HepG2 (cell line): ENCODE measurements around the gene RPS19BP1. TPM values are rescaled to one million over a fixed set of nuclear protein-coding genes. Genes with fewer than 3 reads are reported as not detected.

Experiments
- CAMTA2 ChIP-seq: sonication (generic); formaldehyde crosslinking; IDR thresholded peaks from 2 replicates; pipeline ENCODE4 v1.4.0; 2020; ENCODE audit warnings: mild to moderate bottlenecking, missing genetic modification reagents, borderline replicate concordance
- CCDC6 ChIP-seq: sonication (generic); formaldehyde crosslinking; IDR thresholded peaks from 2 replicates; pipeline ENCODE4 v1.8.1; 2022; ENCODE audit warnings: mild to moderate bottlenecking, missing genetic modification reagents, moderate library complexity
- CHCHD3 ChIP-seq: sonication (generic); formaldehyde crosslinking; IDR thresholded peaks from 2 replicates; pipeline ENCODE4 v1.8.0; 2022; ENCODE audit warnings: mild to moderate bottlenecking, missing genetic modification reagents, moderate library complexity
- DR1 ChIP-seq: sonication (generic); formaldehyde crosslinking; IDR thresholded peaks from 2 replicates; pipeline ENCODE4 v1.8.0; 2021; ENCODE audit warnings: mild to moderate bottlenecking, missing genetic modification reagents, inconsistent platforms
- ELF1 ChIP-seq: sonication (generic); formaldehyde crosslinking; IDR thresholded peaks from 2 replicates; pipeline ENCODE4 v1.4.0; 2020; ENCODE audit warnings: missing genetic modification reagents
- FOXO1 ChIP-seq: sonication (generic); formaldehyde crosslinking; IDR thresholded peaks from 2 replicates; pipeline ENCODE4 v1.4.0; 2020; ENCODE audit warnings: missing genetic modification reagents
- HOMEZ ChIP-seq: IDR thresholded peaks from 2 replicates; pipeline ENCODE4 v1.6.1; 2016; ENCODE audit warnings: low read depth
- KAT2B ChIP-seq: fragments of 150-350 bp; IDR thresholded peaks from 2 replicates; pipeline ENCODE4 v1.6.1; 2014; ENCODE audit warnings: low read depth, low read length, borderline replicate concordance
- KAT7 ChIP-seq: IDR thresholded peaks from 2 replicates; pipeline ENCODE4 v1.6.1; 2018; ENCODE audit warnings: borderline replicate concordance, missing compliant biosample characterization
- MED13 ChIP-seq: sonication (generic); formaldehyde crosslinking; IDR thresholded peaks from 2 replicates; pipeline ENCODE4 v1.5.0; 2020; ENCODE audit warnings: missing genetic modification reagents
- MYPOP ChIP-seq: sonication (generic); formaldehyde crosslinking; IDR thresholded peaks from 2 replicates; pipeline ENCODE4 v1.8.1; 2023; ENCODE audit warnings: mild to moderate bottlenecking, moderate library complexity, missing genetic modification reagents
- PHF20 ChIP-seq: sonication (generic); formaldehyde crosslinking; IDR thresholded peaks from 2 replicates; pipeline ENCODE4 v1.5.0; 2020; ENCODE audit warnings: mild to moderate bottlenecking, missing genetic modification reagents
- POLR2A ChIP-seq, 2 experiments: IDR thresholded peaks; 2 replicates each; pipeline ENCODE4 v1.6.1; 2011; ENCODE audit warnings: low read depth in 2 of 2, low read length in 2 of 2, mild to moderate bottlenecking in 1 of 2, moderate library complexity in 1 of 2; ENCODE audit not compliant: insufficient read depth in 1 of 2
- POLR2G ChIP-seq: fragments of 200-400 bp; formaldehyde crosslinking; IDR thresholded peaks from 2 replicates; pipeline ENCODE4 v1.6.1; 2018; ENCODE audit warnings: mild to moderate bottlenecking, low read depth, low read length, moderate library complexity
- RFX5 ChIP-seq: IDR thresholded peaks from 2 replicates; pipeline ENCODE4 v1.6.1; 2011; ENCODE audit warnings: low read depth, low read length, improper control_type of control experiment
- ZBTB3 ChIP-seq: sonication (generic); formaldehyde crosslinking; IDR thresholded peaks from 2 replicates; pipeline ENCODE4 v1.4.0; 2020; ENCODE audit warnings: low read depth, mild to moderate bottlenecking, moderate library complexity, missing genetic modification reagents, borderline replicate concordance
- ZBTB4 ChIP-seq: sonication (generic); formaldehyde crosslinking; IDR thresholded peaks from 2 replicates; pipeline ENCODE4 v1.4.0; 2020; ENCODE audit warnings: missing genetic modification reagents, mild to moderate bottlenecking, borderline replicate concordance
- ZFX ChIP-seq: sonication (generic); formaldehyde crosslinking; IDR thresholded peaks from 2 replicates; pipeline ENCODE4 v1.4.0; 2020; ENCODE audit warnings: mild to moderate bottlenecking, low read depth, missing genetic modification reagents, moderate library complexity
- ZNF124 ChIP-seq: sonication (generic); formaldehyde crosslinking; IDR thresholded peaks from 2 replicates; pipeline ENCODE4 v1.4.0; 2020; ENCODE audit warnings: missing genetic modification reagents
- ZNF281 ChIP-seq: sonication (generic); formaldehyde crosslinking; IDR thresholded peaks from 2 replicates; pipeline ENCODE4 v1.4.0; 2020; ENCODE audit warnings: missing genetic modification reagents, borderline replicate concordance
- ZNF670 ChIP-seq: sonication (generic); formaldehyde crosslinking; IDR thresholded peaks from 2 replicates; pipeline ENCODE4 v1.8.0; 2022; ENCODE audit warnings: mild to moderate bottlenecking, missing genetic modification reagents, borderline replicate concordance
- ZNF790 ChIP-seq: sonication (generic); formaldehyde crosslinking; IDR thresholded peaks from 2 replicates; pipeline ENCODE4 v1.8.0; 2022; ENCODE audit warnings: missing genetic modification reagents, mild to moderate bottlenecking, borderline replicate concordance
- polyA plus RNA-seq, 8 experiments: library from polyadenylated mRNA; depleted of rRNA in 3 of 8; stranded (reverse) in 7 of 8; unstranded in 1 of 8; fragments of >200 nt; fragmentation: Illumina TruSeq in 4 of 8; extraction: Trizol in 4 of 8; gene quantifications; 2 replicates each; pipeline versions ENCODE4 v1.2.1 to v1.2.3, GENCODE V29; 2011 to 2016; ENCODE audit warnings: low read depth in 4 of 8, missing spikeins in 1 of 8, mixed read lengths in 1 of 8; ENCODE audit not compliant: insufficient read depth in 1 of 8
- total RNA-seq, 5 experiments: library from RNA; depleted of rRNA; stranded (reverse); fragments of >200 nt; fragmentation: Illumina TruSeq; extraction: Trizol; gene quantifications; 2 replicates each; pipeline ENCODE4 v1.2.3, GENCODE V29; 2016; ENCODE audit warnings: low read depth in 1 of 5

The RPS19BP1 gene
- total and polyA plus RNA-seq, 2 of the 13 experiments (the other 11 are each of a cell fraction or from before 2014, with no cell fraction given) = 44.3 to 81.3 TPM

- TF ChIP-seq DR1 (CRISPR knock-in tag) (peak; percentile 28; the same call in 1 of the 2 replicates), RFX5 (peak; percentile 63; the same call in 1 of the 2 replicates), FOXO1 (CRISPR knock-in tag) (no peak), CCDC6 (CRISPR knock-in tag) (peak; percentile 75; the same call in 1 of the 2 replicates), ZNF790 (CRISPR knock-in tag) (no peak), CAMTA2 (CRISPR knock-in tag) (no peak), ZBTB3 (0 out of 2 replicates have a peak, but pooled peaks have one; percentile 7), ZNF670 (CRISPR knock-in tag) (peak; percentile 23; the same call in 1 of the 2 replicates), POLR2A (IDR thresholded peaks at IDR 0.05; ENCODE audit: insufficient read depth in 1 of 2, low read depth in 2 of 2, low read length in 2 of 2) (peak; percentile 56 to 92), CHCHD3 (CRISPR knock-in tag) (0 out of 2 replicates have a peak, but pooled peaks have one; percentile 58), KAT7 (no peak), HOMEZ (CRISPR knock-in tag) (no peak), ELF1 (no peak), MED13 (CRISPR knock-in tag) (no peak), KAT2B (no peak), ZBTB4 (no peak), POLR2G (peak; percentile 51), PHF20 (no peak; the same call in 1 of the 2 replicates), ZNF281 (CRISPR knock-in tag) (no peak), ZNF124 (no peak), ZFX (CRISPR knock-in tag) (peak; percentile 92), MYPOP (CRISPR knock-in tag) (0 out of 2 replicates have a peak, but pooled peaks have one; percentile 43)
Observed at GRCh38 chr22:39519681-39520225, 12.8 kb downstream of the RPS19BP1 start (continued).
